ENCODE results near the gene CYTH1.
"Not testable (repeated sequence)": the region's sequence is repeated elsewhere in the genome, so short reads cannot be mapped to it uniquely, and the experiment has no call there.

GRCh38 chr17:78751000-78751399 is 31.1 kb downstream of the CYTH1 start:
- TF ChIP-seq, protein P1, sequence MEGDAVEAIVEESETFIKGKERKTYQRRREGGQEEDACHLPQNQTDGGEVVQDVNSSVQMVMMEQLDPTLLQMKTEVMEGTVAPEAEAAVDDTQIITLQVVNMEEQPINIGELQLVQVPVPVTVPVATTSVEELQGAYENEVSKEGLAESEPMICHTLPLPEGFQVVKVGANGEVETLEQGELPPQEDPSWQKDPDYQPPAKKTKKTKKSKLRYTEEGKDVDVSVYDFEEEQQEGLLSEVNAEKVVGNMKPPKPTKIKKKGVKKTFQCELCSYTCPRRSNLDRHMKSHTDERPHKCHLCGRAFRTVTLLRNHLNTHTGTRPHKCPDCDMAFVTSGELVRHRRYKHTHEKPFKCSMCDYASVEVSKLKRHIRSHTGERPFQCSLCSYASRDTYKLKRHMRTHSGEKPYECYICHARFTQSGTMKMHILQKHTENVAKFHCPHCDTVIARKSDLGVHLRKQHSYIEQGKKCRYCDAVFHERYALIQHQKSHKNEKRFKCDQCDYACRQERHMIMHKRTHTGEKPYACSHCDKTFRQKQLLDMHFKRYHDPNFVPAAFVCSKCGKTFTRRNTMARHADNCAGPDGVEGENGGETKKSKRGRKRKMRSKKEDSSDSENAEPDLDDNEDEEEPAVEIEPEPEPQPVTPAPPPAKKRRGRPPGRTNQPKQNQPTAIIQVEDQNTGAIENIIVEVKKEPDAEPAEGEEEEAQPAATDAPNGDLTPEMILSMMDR (IDR thresholded peaks at IDR 0.05) = not testable (repeated sequence)
- TF ChIP-seq POLR2A (IDR thresholded peaks at IDR 0.05) = not testable (repeated sequence)

Measured in Peyer's patch (tissue), 4 donors.